ENCODE data around the gene B3GLCT. TPM values are rescaled to one million over a fixed set of nuclear protein-coding genes. Genes with fewer than 3 reads are reported as not detected.

The B3GLCT gene
- total RNA-seq, 1 donor from 2014 or later: 22.4 TPM

Other genes starting within 250 kb of the B3GLCT start
- 77.5 TPM for gene HSPH1, start 38.1 kb upstream of the B3GLCT start, total RNA-seq

All from frontal cortex (tissue), 1 donor.